ENCODE measurements around the gene HMGCS1. TPM values are rescaled to one million over a fixed set of nuclear protein-coding genes. Genes with fewer than 3 reads are reported as not detected.
"Not testable (repeated sequence)": the region's sequence is repeated elsewhere in the genome, so short reads cannot be mapped to it uniquely, and the experiment has no call there.

The HMGCS1 gene
- total RNA-seq, 2 donors from 2014 or later = 81.2 to 102 TPM

- DNase-seq (ENCODE audit: low spot score) (no peak), ATAC-seq (peak in 1 of 2 donors; percentile 85)
- no peaks in the 10 kb centered on the region for H3K27me3 Mint-ChIP-seq
- peaks cover 0 to 2% of the 10 kb centered on the region in 2 donors for H3K4me1 Mint-ChIP-seq (ENCODE audit: low read depth in 2 of 2)
- no peak overlapping the region for H3K4me3 Mint-ChIP-seq
- H3K27ac Mint-ChIP-seq = peak overlapping the region in 1 of 2 donors; percentile 3
- no peaks in the 10 kb centered on the region for H3K9me3 Mint-ChIP-seq
- H3K36me3 Mint-ChIP-seq = peaks cover 10% of the 10 kb centered on the region
Measured at GRCh38 chr5:43281840-43282658, 31.2 kb downstream of the HMGCS1 start.

GRCh38 chr5:43279548-43280274, 33.5 kb downstream of the HMGCS1 start:
- DNase-seq (ENCODE audit: low spot score) = no peak
- no peaks in the 10 kb centered on the region for H3K36me3 Mint-ChIP-seq
- H3K27ac Mint-ChIP-seq = no peak overlapping the region
- no peaks in the 10 kb centered on the region for H3K9me3 Mint-ChIP-seq
- no peak for ATAC-seq
- H3K4me1 Mint-ChIP-seq (ENCODE audit: low read depth in 2 of 2) = peaks cover 0 to 2% of the 10 kb centered on the region in 2 donors
- peaks cover 0 to 6% of the 10 kb centered on the region in 2 donors for H3K27me3 Mint-ChIP-seq
- no peak overlapping the region for H3K4me3 Mint-ChIP-seq

- no peak for DNase-seq (ENCODE audit: low spot score)
- H3K27me3 Mint-ChIP-seq = peaks cover 4 to 17% of the 10 kb centered on the region in 2 donors
- ATAC-seq = no peak
- no peak overlapping the region for H3K4me3 Mint-ChIP-seq
- H3K27ac Mint-ChIP-seq = no peak overlapping the region
- peaks cover 0 to 2% of the 10 kb centered on the region in 2 donors for H3K4me1 Mint-ChIP-seq (ENCODE audit: low read depth in 2 of 2)
- H3K9me3 Mint-ChIP-seq = no peaks in the 10 kb centered on the region
- H3K36me3 Mint-ChIP-seq = no peaks in the 10 kb centered on the region
Measured at GRCh38 chr5:43275391-43275790, 37.8 kb downstream of the HMGCS1 start.

- Mint-ChIP-seq H3K36me3 (no peaks in the 10 kb centered on the region), H3K27me3 (peaks cover 4 to 23% of the 10 kb centered on the region in 2 donors), H3K27ac (no peak overlapping the region), H3K4me1 (ENCODE audit: low read depth in 2 of 2) (no peaks in the 10 kb centered on the region), H3K4me3 (no peak overlapping the region), H3K9me3 (no peaks in the 10 kb centered on the region)
- no peak for ATAC-seq
- no peak for DNase-seq (ENCODE audit: low spot score)
Measured at GRCh38 chr5:43274435-43275114, 38.6 kb downstream of the HMGCS1 start.

- no peaks in the 10 kb centered on the region for H3K9me3 Mint-ChIP-seq
- H3K36me3 Mint-ChIP-seq = no peaks in the 10 kb centered on the region
- DNase-seq (ENCODE audit: low spot score) (no peak), ATAC-seq (no peak)
- H3K4me3 Mint-ChIP-seq = no peak overlapping the region
- H3K27me3 Mint-ChIP-seq = peaks cover 4 to 23% of the 10 kb centered on the region in 2 donors
- H3K27ac Mint-ChIP-seq = no peak overlapping the region
- no peaks in the 10 kb centered on the region for H3K4me1 Mint-ChIP-seq (ENCODE audit: low read depth in 2 of 2)
Measured at GRCh38 chr5:43273552-43273951, 39.7 kb downstream of the HMGCS1 start.

GRCh38 chr5:43270645-43271044, 42.6 kb downstream of the HMGCS1 start:
- peaks cover 9% of the 10 kb centered on the region for H3K36me3 Mint-ChIP-seq
- H3K9me3 Mint-ChIP-seq = peaks cover 6% of the 10 kb centered on the region
- H3K27me3 Mint-ChIP-seq = peaks cover 11 to 36% of the 10 kb centered on the region in 2 donors
- H3K4me1 Mint-ChIP-seq (ENCODE audit: low read depth in 2 of 2) = peaks cover 10 to 18% of the 10 kb centered on the region in 2 donors
- DNase-seq (ENCODE audit: low spot score) = no peak
- H3K4me3 Mint-ChIP-seq = no peak overlapping the region
- ATAC-seq = no peak
- no peak overlapping the region for H3K27ac Mint-ChIP-seq

- H3K27me3 Mint-ChIP-seq = peaks cover 24 to 57% of the 10 kb centered on the region in 2 donors
- peaks cover 13% of the 10 kb centered on the region for H3K36me3 Mint-ChIP-seq
- ATAC-seq = no peak
- no peak overlapping the region for H3K4me3 Mint-ChIP-seq
- H3K27ac Mint-ChIP-seq = no peak overlapping the region
- peaks cover 10 to 18% of the 10 kb centered on the region in 2 donors for H3K4me1 Mint-ChIP-seq (ENCODE audit: low read depth in 2 of 2)
- H3K9me3 Mint-ChIP-seq = peaks cover 6% of the 10 kb centered on the region
- DNase-seq (ENCODE audit: low spot score) = no peak
Measured at GRCh38 chr5:43268188-43268820, 44.9 kb downstream of the HMGCS1 start.

GRCh38 chr5:43262269-43262668, 50.9 kb downstream of the HMGCS1 start:
- not testable (repeated sequence) for H3K9me3 Mint-ChIP-seq; ATAC-seq; H3K4me3 Mint-ChIP-seq; DNase-seq (ENCODE audit: low spot score); H3K27ac Mint-ChIP-seq
- Mint-ChIP-seq H3K36me3 (peaks cover 11% of the 10 kb centered on the region), H3K27me3 (peaks cover 25 to 43% of the 10 kb centered on the region in 2 donors), H3K4me1 (ENCODE audit: low read depth in 2 of 2) (peaks cover 7 to 10% of the 10 kb centered on the region in 2 donors)

- peaks cover 33 to 47% of the 10 kb centered on the region in 2 donors for H3K27me3 Mint-ChIP-seq
- H3K27ac Mint-ChIP-seq = no peak overlapping the region
- DNase-seq (ENCODE audit: low spot score) = no peak
- no peak overlapping the region for H3K4me3 Mint-ChIP-seq
- H3K9me3 Mint-ChIP-seq = peaks cover 3% of the 10 kb centered on the region
- H3K36me3 Mint-ChIP-seq = no peaks in the 10 kb centered on the region
- no peaks in the 10 kb centered on the region for H3K4me1 Mint-ChIP-seq (ENCODE audit: low read depth in 2 of 2)
- no peak for ATAC-seq
Measured at GRCh38 chr5:43258116-43258515, 55.1 kb downstream of the HMGCS1 start.

- no peak overlapping the region for H3K27ac Mint-ChIP-seq
- no peaks in the 10 kb centered on the region for H3K9me3 Mint-ChIP-seq
- ATAC-seq (no peak), DNase-seq (ENCODE audit: low spot score) (no peak)
- H3K27me3 Mint-ChIP-seq = peaks cover 29 to 38% of the 10 kb centered on the region in 2 donors
- no peaks in the 10 kb centered on the region for H3K4me1 Mint-ChIP-seq (ENCODE audit: low read depth in 2 of 2)
- no peak overlapping the region for H3K4me3 Mint-ChIP-seq
- H3K36me3 Mint-ChIP-seq = no peaks in the 10 kb centered on the region
Measured at GRCh38 chr5:43256261-43256966, 56.8 kb downstream of the HMGCS1 start.

- no peak overlapping the region for H3K27ac Mint-ChIP-seq
- no peaks in the 10 kb centered on the region for H3K36me3 Mint-ChIP-seq
- ATAC-seq (no peak), DNase-seq (ENCODE audit: low spot score) (no peak)
- no peaks in the 10 kb centered on the region for H3K9me3 Mint-ChIP-seq
- H3K4me1 Mint-ChIP-seq (ENCODE audit: low read depth in 2 of 2) = no peaks in the 10 kb centered on the region
- H3K27me3 Mint-ChIP-seq = peaks cover 29 to 39% of the 10 kb centered on the region in 2 donors
- no peak overlapping the region for H3K4me3 Mint-ChIP-seq
Measured at GRCh38 chr5:43255704-43256103, 57.5 kb downstream of the HMGCS1 start.

GRCh38 chr5:43251754-43252153, 61.5 kb downstream of the HMGCS1 start:
- Mint-ChIP-seq H3K9me3 (no peaks in the 10 kb centered on the region), H3K27ac (no peak overlapping the region), H3K4me3 (no peak overlapping the region), H3K27me3 (peaks cover 24 to 39% of the 10 kb centered on the region in 2 donors), H3K36me3 (no peaks in the 10 kb centered on the region), H3K4me1 (ENCODE audit: low read depth in 2 of 2) (no peaks in the 10 kb centered on the region)
- DNase-seq (ENCODE audit: low spot score) (no peak), ATAC-seq (no peak)
